Activated T-cell treated with anti-CD3 and anti-CD28 coated beads, Interleukin-2, amount 50 U/mL, for 4 hours (primary cell): Measurements from ENCODE around the gene PIGL. TPM values are rescaled to one million over a fixed set of nuclear protein-coding genes. Genes with fewer than 3 reads are reported as not detected.
A peak's percentile ranks its signal among the peaks of the same experiment; 100 is the strongest.

Source experiments
- ATAC-seq, 2 donors: fragments of 200-7000 bp; cut with Tn5 transposase; one replicate each; pipeline ENCODE4 v1.10.0; 2021
- DNase-seq: peaks from one replicate; pipeline ENCODE4 v3.0.0-alpha.2; 2020
- H3K27me3 Mint-ChIP-seq: one replicate; pipeline ENCODE4 v1.8.0; 2021; ENCODE audit warnings: low read depth, mixed read lengths
- H3K36me3 Mint-ChIP-seq: one replicate; pipeline ENCODE4 v1.8.0; 2022; ENCODE audit warnings: mixed read lengths; ENCODE audit not compliant: insufficient read depth
- H3K4me1 Mint-ChIP-seq: one replicate; pipeline ENCODE4 v1.8.0; 2021; ENCODE audit warnings: low read depth, mixed read lengths
- H3K4me3 Mint-ChIP-seq: one replicate; pipeline ENCODE4 v1.8.0; 2021; ENCODE audit warnings: mild to moderate bottlenecking, moderate library complexity, mixed read lengths
- H3K9me3 Mint-ChIP-seq: one replicate; pipeline ENCODE4 v1.8.0; 2021; ENCODE audit warnings: mixed read lengths
- total RNA-seq, 3 donors: library from RNA; stranded (reverse); gene quantifications; one replicate each; pipeline ENCODE4 v1.2.1, GENCODE V29; 2021

Gene PIGL
- total RNA-seq, 3 donors from 2014 or later: 32.7 to 44.7 (median 35.0) TPM

GRCh38 chr17:16243801-16244567, 27.0 kb downstream of the PIGL start:
- Mint-ChIP-seq H3K36me3 (peaks cover 25% of the 10 kb centered on the region), H3K4me1 (peaks cover 5% of the 10 kb centered on the region), H3K27me3 (no peaks in the 10 kb centered on the region), H3K9me3 (no peaks in the 10 kb centered on the region), H3K4me3 (no peak overlapping the region)
- no peak for DNase-seq
- no peak for ATAC-seq

DNA sequence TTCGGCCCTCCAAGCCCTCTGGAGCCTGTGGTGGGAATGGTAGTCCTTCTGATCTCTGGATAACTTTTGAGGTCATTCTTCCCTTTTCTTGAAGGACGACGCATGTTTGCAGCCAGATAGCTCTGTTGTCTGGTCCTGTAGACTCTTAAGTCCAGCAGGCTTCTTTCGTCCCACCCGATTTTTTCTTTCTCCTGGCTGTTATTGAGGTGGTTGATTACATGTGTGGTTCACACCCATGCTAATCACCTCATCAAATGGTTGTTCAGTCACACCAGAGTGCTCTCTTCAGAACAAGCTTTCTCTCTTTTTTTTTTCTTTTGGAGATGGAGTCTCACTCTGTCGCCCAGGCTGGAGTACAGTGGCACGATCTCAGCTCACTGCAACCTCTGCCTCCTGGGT, 30.6 kb downstream of the PIGL start:
- H3K4me1 Mint-ChIP-seq: peaks cover 9% of the 10 kb centered on the region
- H3K36me3 Mint-ChIP-seq: peaks cover 21% of the 10 kb centered on the region
- DNase-seq: no peak
- ATAC-seq: no peak
- H3K4me3 Mint-ChIP-seq: no peak overlapping the region
- no peaks in the 10 kb centered on the region for H3K9me3 Mint-ChIP-seq
- H3K27me3 Mint-ChIP-seq: no peaks in the 10 kb centered on the region

- Mint-ChIP-seq H3K4me3 (no peak overlapping the region), H3K4me1 (peaks cover 4% of the 10 kb centered on the region), H3K36me3 (peaks cover 21% of the 10 kb centered on the region), H3K9me3 (no peaks in the 10 kb centered on the region), H3K27me3 (no peaks in the 10 kb centered on the region)
- DNase-seq (no peak), ATAC-seq (no peak)
Measured at GRCh38 chr17:16250635-16251034, 33.6 kb downstream of the PIGL start.

DNA sequence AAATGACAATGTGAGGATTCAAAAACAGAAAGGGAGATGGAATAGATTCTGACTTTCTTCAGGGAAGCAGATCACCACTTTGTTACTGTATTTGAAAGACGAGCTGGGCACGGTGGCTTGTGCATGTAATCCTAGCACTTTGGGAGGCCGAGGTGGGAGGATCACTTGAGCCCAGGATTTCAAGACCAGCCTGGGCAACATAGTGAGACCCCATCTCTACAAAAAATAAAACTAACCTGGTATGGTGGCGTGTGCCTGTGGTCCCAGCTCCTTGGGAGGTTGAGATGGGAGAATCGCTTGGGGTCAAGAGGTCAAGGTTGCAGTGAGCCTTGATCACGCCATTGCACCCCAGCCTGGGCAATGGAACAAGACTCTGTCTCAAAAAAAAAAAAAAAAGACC, 34.0 kb downstream of the PIGL start:
- Mint-ChIP-seq H3K4me1 (peaks cover 6% of the 10 kb centered on the region), H3K36me3 (peaks cover 23% of the 10 kb centered on the region), H3K4me3 (no peak overlapping the region), H3K9me3 (no peaks in the 10 kb centered on the region), H3K27me3 (no peaks in the 10 kb centered on the region)
- ATAC-seq (no peak), DNase-seq (no peak)

DNA sequence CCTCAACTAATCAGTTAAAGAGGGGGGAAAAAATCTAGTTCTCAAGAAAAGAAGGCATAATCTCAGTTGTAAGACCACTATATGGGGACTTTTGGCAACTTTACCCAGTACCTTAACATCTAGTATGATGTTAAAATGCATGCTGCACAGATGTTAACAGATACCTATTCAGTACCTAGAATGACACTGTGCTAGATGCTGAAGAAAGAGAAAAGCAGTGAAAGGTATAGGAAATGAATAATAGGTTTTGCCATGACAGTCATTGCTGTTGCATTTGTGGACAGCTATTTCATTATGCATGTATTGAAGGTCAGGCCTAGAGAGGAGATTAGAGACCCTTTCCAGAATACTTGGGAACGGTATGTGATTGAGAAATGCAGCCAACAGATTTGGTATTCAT, 34.5 kb downstream of the PIGL start:
- Mint-ChIP-seq H3K9me3 (no peaks in the 10 kb centered on the region), H3K4me1 (peaks cover 6% of the 10 kb centered on the region), H3K36me3 (peaks cover 23% of the 10 kb centered on the region), H3K4me3 (no peak overlapping the region), H3K27me3 (no peaks in the 10 kb centered on the region)
- DNase-seq: no peak
- ATAC-seq: no peak

DNA sequence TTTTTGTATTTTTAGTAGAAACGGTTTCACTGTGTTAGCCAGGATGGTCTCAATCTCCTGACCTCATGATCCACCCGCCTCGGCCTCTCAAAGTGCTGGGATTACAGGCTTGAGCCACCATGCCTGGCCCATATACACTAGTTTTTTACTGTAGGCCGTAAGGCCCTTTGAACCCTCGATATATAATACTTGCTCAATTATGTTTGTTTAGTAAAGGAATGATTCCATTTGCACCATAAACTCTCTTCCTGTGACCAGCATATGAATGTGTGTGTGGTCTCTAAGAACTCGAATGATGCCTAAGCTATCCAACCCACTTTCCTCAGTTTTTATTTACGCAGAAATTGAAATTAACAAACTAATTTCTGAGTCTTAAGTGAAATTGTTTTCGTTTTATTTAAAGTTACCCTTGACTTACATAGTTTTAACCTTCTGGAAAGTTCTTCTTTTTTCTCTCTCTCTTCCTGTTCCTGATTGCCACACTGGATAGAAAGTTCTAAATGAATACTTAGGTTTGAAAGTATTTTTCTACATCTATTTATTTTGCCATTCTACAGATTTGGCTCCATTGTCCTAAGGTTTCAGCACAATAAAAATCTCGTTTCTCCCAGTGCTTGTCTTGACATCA, 37.9 kb downstream of the PIGL start:
- no peak for ATAC-seq
- Mint-ChIP-seq H3K4me1 (peaks cover 6% of the 10 kb centered on the region), H3K36me3 (peaks cover 14% of the 10 kb centered on the region), H3K27me3 (no peaks in the 10 kb centered on the region), H3K4me3 (no peak overlapping the region), H3K9me3 (no peaks in the 10 kb centered on the region)
- DNase-seq: no peak

- no peak for DNase-seq
- Mint-ChIP-seq H3K4me1 (peaks cover 6% of the 10 kb centered on the region), H3K9me3 (no peaks in the 10 kb centered on the region), H3K4me3 (no peak overlapping the region), H3K27me3 (no peaks in the 10 kb centered on the region), H3K36me3 (peaks cover 15% of the 10 kb centered on the region)
- no peak for ATAC-seq
Measured at GRCh38 chr17:16255481-16255921, 38.5 kb downstream of the PIGL start.

GRCh38 chr17:16258901-16259300, 41.9 kb downstream of the PIGL start:
- Mint-ChIP-seq H3K4me3 (no peak overlapping the region), H3K4me1 (peaks cover 2% of the 10 kb centered on the region)

DNA sequence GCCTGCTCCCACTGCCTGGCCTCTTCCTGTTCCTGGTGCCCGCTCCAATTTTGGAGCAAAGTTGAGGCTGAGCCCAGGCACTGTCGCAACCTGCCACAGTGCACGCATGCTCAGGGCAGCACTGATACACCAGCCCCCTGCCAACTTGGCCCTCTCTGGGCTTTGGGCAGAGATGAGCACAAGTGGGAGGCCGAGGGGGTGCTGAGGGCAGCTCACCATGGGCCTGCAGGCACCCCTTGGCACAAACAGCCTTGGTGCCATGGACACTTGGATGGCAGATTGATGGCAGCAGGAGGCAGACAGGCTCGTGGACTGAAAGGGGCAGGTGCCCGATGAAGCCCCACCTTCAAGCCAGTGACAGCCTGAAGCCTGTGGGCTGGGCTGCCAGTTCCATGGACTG, 42.9 kb downstream of the PIGL start:
- Mint-ChIP-seq H3K4me1 (peaks cover 2% of the 10 kb centered on the region), H3K27me3 (no peaks in the 10 kb centered on the region), H3K9me3 (no peaks in the 10 kb centered on the region), H3K36me3 (peaks cover 9% of the 10 kb centered on the region), H3K4me3 (no peak overlapping the region)
- ATAC-seq: no peak
- DNase-seq: no peak

More at GRCh38 chr17:16258901-16259300, 41.9 kb downstream of the PIGL start:
- ATAC-seq (no peak), DNase-seq (no peak)
- Mint-ChIP-seq H3K36me3 (peaks cover 11% of the 10 kb centered on the region), H3K27me3 (no peaks in the 10 kb centered on the region), H3K9me3 (no peaks in the 10 kb centered on the region)

- Mint-ChIP-seq H3K4me3 (no peak overlapping the region), H3K27me3 (no peaks in the 10 kb centered on the region), H3K4me1 (peaks cover 3% of the 10 kb centered on the region), H3K9me3 (no peaks in the 10 kb centered on the region), H3K36me3 (peaks cover 6% of the 10 kb centered on the region)
- ATAC-seq (no peak), DNase-seq (no peak)
Measured at GRCh38 chr17:16261049-16261448, 44.0 kb downstream of the PIGL start.

- Mint-ChIP-seq H3K4me3 (no peak overlapping the region), H3K4me1 (peaks cover 7% of the 10 kb centered on the region), H3K9me3 (no peaks in the 10 kb centered on the region), H3K27me3 (no peaks in the 10 kb centered on the region), H3K36me3 (peaks cover 8% of the 10 kb centered on the region)
- DNase-seq: no peak
- ATAC-seq: no peak
Measured at GRCh38 chr17:16262201-16262600, 45.2 kb downstream of the PIGL start.

- Mint-ChIP-seq H3K9me3 (no peaks in the 10 kb centered on the region), H3K4me1 (peaks cover 27% of the 10 kb centered on the region), H3K36me3 (peaks cover 3% of the 10 kb centered on the region), H3K27me3 (no peaks in the 10 kb centered on the region), H3K4me3 (peak overlapping the region; percentile 37)
- ATAC-seq (no peak), DNase-seq (no peak)
Measured at GRCh38 chr17:16267174-16267573, 50.2 kb downstream of the PIGL start.

GRCh38 chr17:16269658-16270057, 52.6 kb downstream of the PIGL start:
- H3K4me3 Mint-ChIP-seq: no peak overlapping the region
- DNase-seq: no peak

DNA sequence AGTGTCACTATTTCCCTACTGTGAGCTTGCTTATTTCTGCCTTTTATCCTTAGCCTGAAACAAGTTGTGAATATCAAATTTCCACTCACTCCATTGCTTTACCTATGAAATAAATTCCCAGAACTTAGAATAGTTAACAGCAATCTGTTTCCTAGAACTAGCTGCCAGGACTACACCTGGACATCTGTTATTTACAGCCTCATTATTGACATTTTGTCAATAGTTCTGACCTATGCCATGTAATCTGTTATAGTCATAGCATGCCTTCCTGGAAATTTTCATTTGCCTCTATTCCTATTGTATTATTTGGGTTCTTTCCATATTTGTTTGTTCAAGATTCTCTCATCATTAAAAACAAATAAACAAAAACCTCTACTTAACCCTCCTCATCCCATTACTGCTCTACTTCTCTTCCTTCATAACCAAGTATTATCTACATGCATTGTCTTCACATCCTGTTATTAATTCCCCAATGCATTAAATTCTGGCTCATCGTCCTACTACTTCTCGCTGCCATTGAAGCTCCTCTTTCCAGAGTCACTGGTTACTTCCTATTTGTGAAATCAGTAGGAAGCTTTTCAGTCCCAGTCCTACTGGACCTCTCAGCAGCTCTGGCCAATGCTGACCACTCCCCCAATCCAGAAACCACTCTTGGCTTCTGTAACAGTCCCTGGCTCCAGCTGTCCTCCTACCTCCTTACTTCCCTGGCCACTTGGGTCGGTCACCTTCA, 55.3 kb downstream of the PIGL start:
- peaks cover 21% of the 10 kb centered on the region for H3K36me3 Mint-ChIP-seq
- H3K9me3 Mint-ChIP-seq: peaks cover 7% of the 10 kb centered on the region
- no peak overlapping the region for H3K4me3 Mint-ChIP-seq
- DNase-seq (no peak), ATAC-seq (no peak)
- H3K4me1 Mint-ChIP-seq: peaks cover 25% of the 10 kb centered on the region
- H3K27me3 Mint-ChIP-seq: no peaks in the 10 kb centered on the region

More at GRCh38 chr17:16269658-16270057, 52.6 kb downstream of the PIGL start:
- no peak for ATAC-seq
- Mint-ChIP-seq H3K4me1 (peaks cover 32% of the 10 kb centered on the region), H3K27me3 (no peaks in the 10 kb centered on the region), H3K9me3 (no peaks in the 10 kb centered on the region), H3K36me3 (peaks cover 16% of the 10 kb centered on the region)
